ENCODE data around the gene UNC13B.
A peak's percentile ranks its signal among the peaks of the same experiment; 100 is the strongest.

The UNC13B gene

GRCh38 chr9:35424356-35425352 is 262.8 kb downstream of the UNC13B start:
- no peak overlapping the region for H3K4me3 ChIP-seq (ENCODE audit: control insufficient read depth, low read depth, low read length)
- no peak for DNase-seq (ENCODE audit: low read depth)
- no peak for TF ChIP-seq CTCF (conservative IDR thresholded peaks at IDR 0.05; ENCODE audit: control insufficient read depth, insufficient read depth, low read depth, low read length)

GRCh38 chr9:35426627-35427026 is 264.8 kb downstream of the UNC13B start:
- no peak overlapping the region for H3K4me3 ChIP-seq (ENCODE audit: control insufficient read depth, low read depth, low read length)
- DNase-seq (ENCODE audit: low read depth) = peak; percentile 35
- TF ChIP-seq CTCF (conservative IDR thresholded peaks at IDR 0.05; ENCODE audit: control insufficient read depth, insufficient read depth, low read depth, low read length) = no peak

- no peak for TF ChIP-seq CTCF (conservative IDR thresholded peaks at IDR 0.05; ENCODE audit: control insufficient read depth, insufficient read depth, low read depth, low read length)
Measured at GRCh38 chr9:35431467-35431866, 269.7 kb downstream of the UNC13B start.

GRCh38 chr9:35432076-35432475 is 270.3 kb downstream of the UNC13B start:
- no peak for DNase-seq (ENCODE audit: low read depth)
- H3K4me3 ChIP-seq (ENCODE audit: control insufficient read depth, low read depth, low read length) = no peak overlapping the region
- no peak for TF ChIP-seq CTCF (conservative IDR thresholded peaks at IDR 0.05; ENCODE audit: control insufficient read depth, insufficient read depth, low read depth, low read length)

More at GRCh38 chr9:35431467-35431866, 269.7 kb downstream of the UNC13B start:
- H3K4me3 ChIP-seq (ENCODE audit: control insufficient read depth, low read depth, low read length) = no peak overlapping the region
- DNase-seq (ENCODE audit: low read depth) = peak; percentile 11

GRCh38 chr9:35436933-35437332 is 275.1 kb downstream of the UNC13B start:
- TF ChIP-seq CTCF (conservative IDR thresholded peaks at IDR 0.05; ENCODE audit: control insufficient read depth, insufficient read depth, low read depth, low read length) = no peak
- no peak for DNase-seq (ENCODE audit: low read depth)
- no peak overlapping the region for H3K4me3 ChIP-seq (ENCODE audit: control insufficient read depth, low read depth, low read length)

- no peak for DNase-seq (ENCODE audit: low read depth)
- no peak for TF ChIP-seq CTCF (conservative IDR thresholded peaks at IDR 0.05; ENCODE audit: control insufficient read depth, insufficient read depth, low read depth, low read length)
- no peak overlapping the region for H3K4me3 ChIP-seq (ENCODE audit: control insufficient read depth, low read depth, low read length)
Measured at GRCh38 chr9:35446012-35446411, 284.2 kb downstream of the UNC13B start.
